Upper lobe of right lung (tissue), 1 donor: ENCODE measurements around the gene TRAPPC3L. TPM values are rescaled to one million over a fixed set of nuclear protein-coding genes. Genes with fewer than 3 reads are reported as not detected.

ENCODE experiments used
- ATAC-seq: fragments of 200-7000 bp; cut with Tn5 transposase; one replicate; pipeline ENCODE4 v1.9.1; 2020; ENCODE audit warnings: mild to moderate bottlenecking, moderate library complexity
- DNase-seq: peaks from one replicate; pipeline ENCODE4 v3.0.0-alpha.2; 2020
- H3K27ac ChIP-seq: fragments of 200-600 bp; one replicate; pipeline ENCODE4 v1.8.0; 2022
- H3K27me3 ChIP-seq: fragments of 200-600 bp; one replicate; pipeline ENCODE4 v1.8.0; 2022; ENCODE audit warnings: mild to moderate bottlenecking
- H3K36me3 ChIP-seq: fragments of 200-600 bp; one replicate; pipeline ENCODE4 v1.8.0; 2022
- H3K4me1 ChIP-seq: fragments of 200-600 bp; one replicate; pipeline ENCODE4 v1.8.0; 2022
- H3K4me3 ChIP-seq: fragments of 200-600 bp; one replicate; pipeline ENCODE4 v1.8.0; 2022; ENCODE audit warnings: mild to moderate bottlenecking
- H3K9me3 ChIP-seq: fragments of 200-600 bp; one replicate; pipeline ENCODE4 v1.8.0; 2022
- intact Hi-C: fragments of 100-400 bp; cut with DNase I; formaldehyde crosslinking; loops from one replicate; pipeline ENCODE4 v1.11.0; 2022
- total RNA-seq: library from RNA; stranded (reverse); fragmentation: NEBNext Ultra II Directional; extraction: Animal tissue kit (Norgen Biotek cat#: 25700); gene quantifications from one replicate; pipeline ENCODE4 v1.2.1, GENCODE V29; 2021
- TF ChIP-seq, protein P1 (sequence below): fragments of 200-600 bp; IDR thresholded peaks from one replicate; pipeline ENCODE4 v1.8.0; 2022; ENCODE audit warnings: antibody characterized with exemption
- donor health status: DM: no; HTN: yes; CAD: no; lungs with severe emphysema.

TRAPPC3L gene
- total RNA-seq, 1 donor from 2014 or later, result 0.64 TPM

DNA sequence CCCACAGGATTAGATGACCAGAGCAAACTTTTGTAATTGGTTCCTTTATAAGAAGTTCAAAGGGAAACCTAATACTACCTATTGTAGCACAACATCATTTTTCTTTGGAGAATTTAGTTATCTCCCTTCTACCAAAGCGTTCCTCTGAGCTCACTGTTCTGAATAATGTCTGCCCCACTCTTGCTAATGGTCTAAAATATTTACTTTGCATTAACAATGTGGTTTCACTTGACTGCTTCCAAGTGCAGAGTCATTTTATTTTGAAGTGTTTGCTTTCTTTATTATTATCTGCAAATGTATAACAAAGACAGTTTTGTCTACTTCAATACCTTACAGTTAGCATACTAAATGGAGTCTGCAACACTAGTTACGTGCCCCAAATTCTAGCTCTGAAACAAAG lies 15.0 kb downstream of the TRAPPC3L start:
- TF ChIP-seq, protein P1, sequence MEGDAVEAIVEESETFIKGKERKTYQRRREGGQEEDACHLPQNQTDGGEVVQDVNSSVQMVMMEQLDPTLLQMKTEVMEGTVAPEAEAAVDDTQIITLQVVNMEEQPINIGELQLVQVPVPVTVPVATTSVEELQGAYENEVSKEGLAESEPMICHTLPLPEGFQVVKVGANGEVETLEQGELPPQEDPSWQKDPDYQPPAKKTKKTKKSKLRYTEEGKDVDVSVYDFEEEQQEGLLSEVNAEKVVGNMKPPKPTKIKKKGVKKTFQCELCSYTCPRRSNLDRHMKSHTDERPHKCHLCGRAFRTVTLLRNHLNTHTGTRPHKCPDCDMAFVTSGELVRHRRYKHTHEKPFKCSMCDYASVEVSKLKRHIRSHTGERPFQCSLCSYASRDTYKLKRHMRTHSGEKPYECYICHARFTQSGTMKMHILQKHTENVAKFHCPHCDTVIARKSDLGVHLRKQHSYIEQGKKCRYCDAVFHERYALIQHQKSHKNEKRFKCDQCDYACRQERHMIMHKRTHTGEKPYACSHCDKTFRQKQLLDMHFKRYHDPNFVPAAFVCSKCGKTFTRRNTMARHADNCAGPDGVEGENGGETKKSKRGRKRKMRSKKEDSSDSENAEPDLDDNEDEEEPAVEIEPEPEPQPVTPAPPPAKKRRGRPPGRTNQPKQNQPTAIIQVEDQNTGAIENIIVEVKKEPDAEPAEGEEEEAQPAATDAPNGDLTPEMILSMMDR, result no peak
- H3K27ac ChIP-seq, result no peak overlapping the region
- no peak for DNase-seq
- intact Hi-C loops, result no loop called here
- H3K27me3 ChIP-seq, result no peaks in the 10 kb centered on the region
- no peaks in the 10 kb centered on the region for H3K4me1 ChIP-seq
- no peaks in the 10 kb centered on the region for H3K36me3 ChIP-seq
- H3K4me3 ChIP-seq, result no peak overlapping the region
- H3K9me3 ChIP-seq, result no peaks in the 10 kb centered on the region
- no peak for ATAC-seq

DNA sequence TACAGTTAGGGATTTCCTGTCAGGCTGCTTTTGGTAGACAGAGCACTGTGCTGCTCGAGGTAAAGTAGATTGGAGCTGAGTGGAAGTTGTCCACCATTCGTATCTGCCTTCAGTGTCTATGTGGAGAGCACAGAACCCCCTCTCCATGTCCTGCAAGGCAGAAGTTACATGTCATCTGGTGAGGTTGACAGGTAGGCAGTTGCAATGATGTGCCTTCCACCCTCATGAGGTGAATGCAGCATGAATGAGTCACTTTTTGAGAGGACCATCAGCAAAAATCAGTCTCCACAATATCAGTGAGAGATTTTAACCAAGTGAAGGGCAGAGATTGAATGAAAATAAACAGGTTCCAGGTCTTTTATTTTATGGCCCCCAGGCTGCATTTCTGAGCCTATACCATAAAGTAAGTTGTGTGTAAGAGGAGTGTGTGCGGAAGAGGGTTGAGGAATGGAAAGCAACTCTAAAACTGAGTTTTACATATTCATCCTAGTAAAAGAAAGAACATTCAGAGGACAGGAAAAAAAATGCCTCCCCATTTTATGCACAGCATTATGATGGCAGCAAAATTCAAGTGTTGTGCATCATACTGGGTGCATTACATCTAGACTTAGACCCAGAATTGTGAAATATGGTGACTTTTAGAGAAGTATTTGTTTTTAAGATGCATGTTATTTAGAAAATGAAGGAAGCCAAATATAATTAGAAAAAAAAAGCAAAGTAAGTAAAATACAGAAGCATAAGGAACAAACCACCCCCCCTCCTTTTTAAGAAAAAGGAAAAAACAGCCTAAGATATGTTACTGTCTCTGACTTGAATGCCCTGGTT lies 15.8 kb downstream of the TRAPPC3L start:
- Histone ChIP-seq H3K4me1 (no peaks in the 10 kb centered on the region), H3K4me3 (no peak overlapping the region), H3K36me3 (no peaks in the 10 kb centered on the region), H3K27me3 (no peaks in the 10 kb centered on the region), H3K9me3 (no peaks in the 10 kb centered on the region), H3K27ac (no peak overlapping the region)
- intact Hi-C loops, result no loop called here
- ATAC-seq, result no peak
- TF ChIP-seq, protein P1, result no peak
- DNase-seq, result no peak

DNA sequence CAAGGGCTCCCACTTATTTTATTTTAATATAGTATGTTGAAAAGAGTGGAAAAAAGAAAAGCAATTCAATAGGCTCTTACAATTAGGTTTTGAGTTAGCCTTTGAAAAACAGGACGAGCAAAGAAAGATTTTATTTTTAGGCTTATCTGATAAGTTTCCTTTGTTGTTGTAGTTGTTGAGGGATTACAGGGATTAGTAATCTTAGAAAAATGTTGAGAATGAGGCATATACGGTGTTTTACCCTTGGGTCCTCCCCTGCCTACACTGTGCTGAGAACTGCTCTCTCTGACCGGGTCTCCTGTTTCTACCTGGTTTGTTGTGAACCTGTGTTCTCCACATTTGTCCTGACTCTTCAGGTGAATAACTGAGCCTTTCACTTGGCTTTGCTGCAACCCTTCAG lies 16.7 kb downstream of the TRAPPC3L start:
- ATAC-seq, result no peak
- H3K27me3 ChIP-seq, result no peaks in the 10 kb centered on the region
- H3K4me3 ChIP-seq, result no peak overlapping the region
- TF ChIP-seq, protein P1, result no peak
- no peaks in the 10 kb centered on the region for H3K9me3 ChIP-seq
- H3K36me3 ChIP-seq, result no peaks in the 10 kb centered on the region
- no peak for DNase-seq
- no peak overlapping the region for H3K27ac ChIP-seq
- intact Hi-C loops, result no loop called here
- no peaks in the 10 kb centered on the region for H3K4me1 ChIP-seq

DNA sequence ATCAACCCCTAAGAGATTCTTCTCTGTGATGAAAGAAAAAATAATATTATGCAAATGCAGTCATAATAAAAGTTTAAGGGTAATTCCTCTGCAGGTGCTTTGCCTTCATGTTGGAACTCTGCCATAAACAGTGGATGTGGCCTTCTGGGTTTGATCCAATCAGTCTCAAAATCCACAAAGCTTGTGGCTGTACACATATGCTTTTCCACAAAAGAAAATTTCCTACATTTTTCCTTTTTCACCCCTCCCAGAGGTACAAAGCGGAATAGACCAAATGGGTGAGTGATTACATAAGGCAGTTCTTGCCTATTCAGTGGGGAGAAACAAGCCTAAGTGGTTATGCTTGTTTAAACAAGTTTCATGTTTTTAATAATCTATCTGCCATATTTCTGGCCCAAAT lies 17.4 kb downstream of the TRAPPC3L start:
- Histone ChIP-seq H3K4me3 (no peak overlapping the region), H3K9me3 (no peaks in the 10 kb centered on the region), H3K36me3 (no peaks in the 10 kb centered on the region), H3K4me1 (no peaks in the 10 kb centered on the region), H3K27me3 (no peaks in the 10 kb centered on the region), H3K27ac (no peak overlapping the region)
- TF ChIP-seq, protein P1, result no peak
- DNase-seq (no peak), ATAC-seq (no peak)
- intact Hi-C loops, result no loop called here

DNA sequence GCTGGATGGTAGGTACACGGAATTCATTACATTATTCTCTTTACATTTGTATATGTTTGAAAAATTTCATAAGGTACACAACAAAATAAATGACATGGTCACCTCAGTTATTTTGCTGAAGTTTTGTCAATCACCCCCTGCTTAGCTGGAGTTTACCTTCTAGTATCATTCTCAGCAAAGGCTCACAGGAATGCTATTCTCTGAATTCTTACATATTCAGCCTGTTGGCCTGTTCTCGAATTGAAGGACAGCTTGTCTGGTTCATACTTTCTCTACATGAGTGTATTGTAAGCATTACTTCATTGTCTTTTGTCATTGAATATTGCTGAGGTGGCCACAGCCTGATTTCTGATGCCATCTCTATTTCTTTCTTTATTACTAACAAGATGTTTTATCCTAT lies 21.2 kb downstream of the TRAPPC3L start:
- ATAC-seq (no peak), DNase-seq (no peak)
- TF ChIP-seq, protein P1, result no peak
- no peaks in the 10 kb centered on the region for H3K4me1 ChIP-seq
- no peak overlapping the region for H3K27ac ChIP-seq
- H3K9me3 ChIP-seq, result no peaks in the 10 kb centered on the region
- no peak overlapping the region for H3K4me3 ChIP-seq
- H3K36me3 ChIP-seq, result no peaks in the 10 kb centered on the region
- intact Hi-C loops, result no loop called here
- H3K27me3 ChIP-seq, result no peaks in the 10 kb centered on the region
